Fibroblast of lung (primary cell): ENCODE measurements around the gene PRPF6. TPM values are rescaled to one million over a fixed set of nuclear protein-coding genes. Genes with fewer than 3 reads are reported as not detected.

Source experiments
- DNase-seq, 2 donors: peaks; one replicate each; pipeline versions ENCODE4 v3.0.0 to v3.0.0-alpha.2; 2010; ENCODE audit warnings: low read depth in 2 of 2
- H2AFZ ChIP-seq: 2 replicates; pipeline ENCODE4 v1.5.1; 2012; ENCODE audit warnings: low read length, control low read depth, inconsistent platforms
- H3K27ac ChIP-seq: 2 replicates; pipeline ENCODE4 v1.5.1; 2011; ENCODE audit warnings: low read length, control low read depth; ENCODE audit not compliant: insufficient read depth
- H3K27me3 ChIP-seq: 2 replicates; pipeline ENCODE4 v1.5.1; 2011; ENCODE audit warnings: mild to moderate bottlenecking, low read length; ENCODE audit not compliant: control insufficient read depth, insufficient read depth
- H3K36me3 ChIP-seq: 2 replicates; pipeline ENCODE4 v1.5.1; 2011; ENCODE audit warnings: low read length; ENCODE audit not compliant: control insufficient read depth, insufficient read depth
- H3K4me1 ChIP-seq: 2 replicates; pipeline ENCODE4 v1.5.1; 2011; ENCODE audit warnings: low read length; ENCODE audit not compliant: control insufficient read depth, insufficient read depth; ENCODE audit errors: extremely low read depth
- H3K4me2 ChIP-seq: 2 replicates; pipeline ENCODE4 v1.5.1; 2011; ENCODE audit warnings: low read length, control low read depth; ENCODE audit not compliant: insufficient read depth; ENCODE audit errors: extremely low read depth
- H3K4me3 ChIP-seq, 4 experiments: fragments of 200-600 bp in 1 of 4; sonication (generic) in 1 of 4; replicated peaks in 1 of 4; 2 replicates each; pipeline ENCODE4 v1.5.1; 2011 to 2016; ENCODE audit warnings: low read length in 4 of 4, low read depth in 3 of 4, mild to moderate bottlenecking in 3 of 4, control low read depth in 2 of 4, inconsistent platforms in 1 of 4, mixed read lengths in 1 of 4; ENCODE audit not compliant: insufficient read depth in 1 of 4; ENCODE audit errors: control extremely low read depth in 1 of 4
- H3K79me2 ChIP-seq: 2 replicates; pipeline ENCODE4 v1.5.1; 2012; ENCODE audit warnings: mild to moderate bottlenecking, low read length, inconsistent platforms; ENCODE audit not compliant: control insufficient read depth, insufficient read depth
- H3K9ac ChIP-seq: 2 replicates; pipeline ENCODE4 v1.5.1; 2011; ENCODE audit warnings: mild to moderate bottlenecking, low read length, control low read depth; ENCODE audit not compliant: insufficient read depth
- H3K9me3 ChIP-seq: 2 replicates; pipeline ENCODE4 v1.5.1; 2012; ENCODE audit warnings: low read depth, low read length; ENCODE audit not compliant: control insufficient read depth, insufficient read depth
- H4K20me1 ChIP-seq: 2 replicates; pipeline ENCODE4 v1.5.1; 2011; ENCODE audit warnings: low read length; ENCODE audit not compliant: control insufficient read depth, insufficient read depth; ENCODE audit errors: extremely low read depth
- CTCF ChIP-seq, 2 donors: IDR thresholded peaks in 1 of 2; conservative IDR thresholded peaks in 1 of 2; 1 replicate in 1 of 2; 2 replicates in 1 of 2; pipeline ENCODE4 v1.5.1; 2011 to 2012; ENCODE audit warnings: low read length in 2 of 2, control low read depth in 1 of 2, inconsistent platforms in 1 of 2, low read depth in 1 of 2, mild to moderate bottlenecking in 1 of 2
- EZH2 ChIP-seq: IDR thresholded peaks from 2 replicates; pipeline ENCODE4 v1.5.1; 2012; ENCODE audit warnings: low read length, control low read depth, mild to moderate bottlenecking; ENCODE audit errors: missing control alignments
- polyA plus RNA-seq, 2 donors: library from polyadenylated mRNA; depleted of rRNA in 1 of 2; stranded (reverse) in 1 of 2; unstranded in 1 of 2; fragments of >200 nt; gene quantifications; 2 replicates each; pipeline ENCODE4 v1.2.1, GENCODE V29; 2011 to 2012; ENCODE audit warnings: missing spikeins in 1 of 2
- total RNA-seq: library from RNA; depleted of rRNA; stranded (reverse); fragments of >200 nt; gene quantifications from 2 replicates; pipeline ENCODE4 v1.2.1, GENCODE V29; 2014

The PRPF6 gene
- total and polyA plus RNA-seq, 2 donors (not counting 1 experiment from before 2014, with no cell fraction given): 28.2 to 52.0 TPM

- Histone ChIP-seq H3K27me3 (no peaks in the 10 kb centered on the region), H3K4me3 (no peak overlapping the region), H3K27ac (no peak overlapping the region), H3K4me1 (no peaks in the 10 kb centered on the region), H3K79me2 (no peaks in the 10 kb centered on the region), H3K4me2 (no peak overlapping the region), H3K9me3 (no peaks in the 10 kb centered on the region), H3K36me3 (no peaks in the 10 kb centered on the region), H2AFZ (no peak overlapping the region), H3K9ac (no peak overlapping the region), H4K20me1 (no peaks in the 10 kb centered on the region)
- DNase-seq: no peak
- no peak for TF ChIP-seq EZH2
- TF ChIP-seq CTCF (conservative IDR thresholded peaks at IDR 0.05 in 1 of 2, IDR thresholded peaks at IDR 0.05 in 1 of 2; ENCODE audit: low read depth in 1 of 2, low read length in 2 of 2): no peak
Observed at GRCh38 chr20:64055396-64055892, 74.5 kb downstream of the PRPF6 start.

GRCh38 chr20:64055893-64056638, 75.1 kb downstream of the PRPF6 start:
- Histone ChIP-seq H3K27ac (no peak overlapping the region), H3K4me3 (no peak overlapping the region), H3K36me3 (no peaks in the 10 kb centered on the region), H3K9me3 (no peaks in the 10 kb centered on the region), H3K4me2 (no peak overlapping the region), H3K4me1 (no peaks in the 10 kb centered on the region), H3K79me2 (no peaks in the 10 kb centered on the region), H2AFZ (no peak overlapping the region), H3K27me3 (no peaks in the 10 kb centered on the region), H4K20me1 (no peaks in the 10 kb centered on the region), H3K9ac (no peak overlapping the region)
- TF ChIP-seq EZH2 (no peak), CTCF (conservative IDR thresholded peaks at IDR 0.05 in 1 of 2, IDR thresholded peaks at IDR 0.05 in 1 of 2; ENCODE audit: low read depth in 1 of 2, low read length in 2 of 2) (no peak)
- DNase-seq: no peak

- H3K4me2 ChIP-seq: no peak overlapping the region
- no peaks in the 10 kb centered on the region for H3K4me1 ChIP-seq
- no peak overlapping the region for H2AFZ ChIP-seq
- no peaks in the 10 kb centered on the region for H3K79me2 ChIP-seq
- no peak overlapping the region for H3K27ac ChIP-seq
- no peak overlapping the region for H3K9ac ChIP-seq
- no peak for TF ChIP-seq CTCF (conservative IDR thresholded peaks at IDR 0.05 in 1 of 2, IDR thresholded peaks at IDR 0.05 in 1 of 2; ENCODE audit: low read depth in 1 of 2, low read length in 2 of 2)
- TF ChIP-seq EZH2: no peak
- H3K4me3 ChIP-seq: no peak overlapping the region
- H3K27me3 ChIP-seq: no peaks in the 10 kb centered on the region
- H3K36me3 ChIP-seq: no peaks in the 10 kb centered on the region
- DNase-seq: no peak
- H3K9me3 ChIP-seq: no peaks in the 10 kb centered on the region
- no peaks in the 10 kb centered on the region for H4K20me1 ChIP-seq
Observed at GRCh38 chr20:64056639-64056888, 75.6 kb downstream of the PRPF6 start.
